Measurements from ENCODE around the gene PTPN1.

Gene PTPN1

DNA sequence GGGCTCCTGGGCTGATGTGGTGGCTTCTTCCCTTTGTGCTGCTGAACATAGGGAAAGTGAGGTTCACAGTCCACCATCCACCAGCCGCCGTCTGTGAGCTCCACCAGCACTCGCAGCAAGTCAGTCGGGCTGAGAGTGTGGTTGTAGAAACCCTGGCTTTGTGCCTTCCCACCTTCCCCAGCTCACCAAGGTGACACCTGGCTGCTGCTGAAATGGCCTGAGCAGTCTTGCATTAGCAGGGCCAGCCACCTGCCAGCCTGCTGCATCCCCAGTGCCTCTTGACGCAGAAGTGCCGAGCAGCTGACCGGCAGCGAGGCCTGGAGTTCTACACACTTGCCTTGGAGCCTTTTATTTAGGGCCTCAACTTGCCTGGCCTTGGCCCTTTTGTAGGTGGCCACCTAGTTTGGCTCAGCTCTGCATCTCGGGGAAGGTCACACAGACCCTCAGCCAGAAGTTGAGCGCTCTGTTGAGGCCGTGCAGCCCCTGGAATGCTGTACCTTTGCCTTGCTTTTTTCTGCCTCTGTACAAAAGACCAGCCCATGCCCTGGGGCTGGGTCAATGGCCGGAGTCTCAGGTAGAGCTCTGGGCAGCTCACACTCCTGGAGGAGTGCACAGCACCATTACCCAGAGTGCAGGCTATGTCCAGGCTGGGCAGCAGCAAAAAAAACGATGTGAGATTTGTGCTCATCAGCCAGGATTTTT lies 76.5 kb downstream of the PTPN1 start:
- no peak for TF ChIP-seq ZFX (IDR thresholded peaks at IDR 0.05; ENCODE audit: borderline replicate concordance)
- TF ChIP-seq, protein P1, sequence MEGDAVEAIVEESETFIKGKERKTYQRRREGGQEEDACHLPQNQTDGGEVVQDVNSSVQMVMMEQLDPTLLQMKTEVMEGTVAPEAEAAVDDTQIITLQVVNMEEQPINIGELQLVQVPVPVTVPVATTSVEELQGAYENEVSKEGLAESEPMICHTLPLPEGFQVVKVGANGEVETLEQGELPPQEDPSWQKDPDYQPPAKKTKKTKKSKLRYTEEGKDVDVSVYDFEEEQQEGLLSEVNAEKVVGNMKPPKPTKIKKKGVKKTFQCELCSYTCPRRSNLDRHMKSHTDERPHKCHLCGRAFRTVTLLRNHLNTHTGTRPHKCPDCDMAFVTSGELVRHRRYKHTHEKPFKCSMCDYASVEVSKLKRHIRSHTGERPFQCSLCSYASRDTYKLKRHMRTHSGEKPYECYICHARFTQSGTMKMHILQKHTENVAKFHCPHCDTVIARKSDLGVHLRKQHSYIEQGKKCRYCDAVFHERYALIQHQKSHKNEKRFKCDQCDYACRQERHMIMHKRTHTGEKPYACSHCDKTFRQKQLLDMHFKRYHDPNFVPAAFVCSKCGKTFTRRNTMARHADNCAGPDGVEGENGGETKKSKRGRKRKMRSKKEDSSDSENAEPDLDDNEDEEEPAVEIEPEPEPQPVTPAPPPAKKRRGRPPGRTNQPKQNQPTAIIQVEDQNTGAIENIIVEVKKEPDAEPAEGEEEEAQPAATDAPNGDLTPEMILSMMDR (IDR thresholded peaks at IDR 0.05), result no peak
- no peak overlapping the region for H3K27ac ChIP-seq

DNA sequence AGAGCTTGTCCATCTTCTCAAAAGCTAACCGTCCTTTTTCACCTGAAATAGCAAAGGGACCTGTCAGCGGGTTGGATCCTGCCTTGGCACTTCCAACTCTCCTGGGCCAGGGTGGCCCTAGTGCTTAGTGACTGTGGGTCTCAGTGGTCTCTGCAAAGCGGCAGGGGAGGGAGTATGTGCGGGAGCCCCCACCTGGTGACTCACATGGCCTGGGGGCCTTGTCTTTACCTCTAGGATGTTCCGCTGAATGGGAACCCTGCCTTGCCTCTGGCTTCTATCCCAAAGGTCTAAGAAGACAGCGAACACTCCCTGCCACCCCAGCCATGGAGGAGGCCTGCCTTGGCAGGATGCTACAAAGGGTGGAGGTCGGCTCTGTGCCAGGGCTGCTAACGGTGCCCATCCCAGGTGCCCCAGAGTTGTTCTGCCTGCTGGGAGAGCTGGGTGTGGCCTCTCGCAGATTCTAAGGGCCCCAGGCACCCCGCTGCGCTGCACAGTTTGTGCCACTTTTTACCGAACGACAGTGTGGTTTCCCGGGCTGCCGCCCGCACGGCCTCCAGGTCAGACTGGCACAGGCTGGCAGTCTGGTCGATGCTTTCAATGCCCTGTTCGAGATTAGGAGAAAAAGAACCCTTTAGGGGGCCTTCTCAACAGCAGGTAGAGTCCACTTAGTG lies 77.2 kb downstream of the PTPN1 start:
- TF ChIP-seq, protein P1 (IDR thresholded peaks at IDR 0.05), result no peak
- TF ChIP-seq ZFX (IDR thresholded peaks at IDR 0.05; ENCODE audit: borderline replicate concordance), result no peak
- H3K27ac ChIP-seq, result no peak overlapping the region

DNA sequence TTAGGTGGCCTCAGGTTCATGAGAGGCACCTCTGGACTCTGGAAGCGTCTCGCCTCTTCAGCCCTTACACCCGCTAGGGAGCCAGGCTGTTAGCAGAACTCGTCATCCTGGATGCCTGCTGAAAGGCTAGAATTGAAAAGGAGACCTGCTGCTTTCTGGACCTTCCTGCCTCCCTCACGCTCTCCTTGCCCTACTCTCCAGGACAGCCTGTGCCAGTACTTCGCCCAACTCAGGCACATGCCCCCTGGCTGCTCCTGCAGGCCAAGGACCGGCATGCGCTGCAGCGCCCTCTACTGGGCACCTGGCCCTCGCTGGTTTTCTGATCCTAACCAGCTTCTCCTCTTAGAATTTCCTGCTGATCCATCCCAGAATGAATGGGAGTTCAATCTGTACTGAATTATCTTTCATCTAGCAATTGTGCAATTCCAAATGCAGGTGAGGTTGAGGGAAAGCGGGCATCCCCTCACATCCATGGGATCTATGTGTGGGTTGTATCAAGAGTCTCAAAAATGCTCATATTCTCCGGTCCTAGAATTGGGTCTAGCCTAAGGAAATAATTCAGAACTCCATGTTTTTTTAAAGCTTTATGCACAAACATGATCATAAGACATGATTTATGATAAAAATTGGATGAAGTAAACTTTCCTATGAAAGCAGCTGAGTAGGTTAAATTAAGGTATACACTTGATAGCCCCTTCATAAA lies 78.0 kb downstream of the PTPN1 start:
- no peak overlapping the region for H3K27ac ChIP-seq
- TF ChIP-seq ZFX (IDR thresholded peaks at IDR 0.05; ENCODE audit: borderline replicate concordance), result no peak
- TF ChIP-seq, protein P1 (IDR thresholded peaks at IDR 0.05), result peak; percentile 97

DNA sequence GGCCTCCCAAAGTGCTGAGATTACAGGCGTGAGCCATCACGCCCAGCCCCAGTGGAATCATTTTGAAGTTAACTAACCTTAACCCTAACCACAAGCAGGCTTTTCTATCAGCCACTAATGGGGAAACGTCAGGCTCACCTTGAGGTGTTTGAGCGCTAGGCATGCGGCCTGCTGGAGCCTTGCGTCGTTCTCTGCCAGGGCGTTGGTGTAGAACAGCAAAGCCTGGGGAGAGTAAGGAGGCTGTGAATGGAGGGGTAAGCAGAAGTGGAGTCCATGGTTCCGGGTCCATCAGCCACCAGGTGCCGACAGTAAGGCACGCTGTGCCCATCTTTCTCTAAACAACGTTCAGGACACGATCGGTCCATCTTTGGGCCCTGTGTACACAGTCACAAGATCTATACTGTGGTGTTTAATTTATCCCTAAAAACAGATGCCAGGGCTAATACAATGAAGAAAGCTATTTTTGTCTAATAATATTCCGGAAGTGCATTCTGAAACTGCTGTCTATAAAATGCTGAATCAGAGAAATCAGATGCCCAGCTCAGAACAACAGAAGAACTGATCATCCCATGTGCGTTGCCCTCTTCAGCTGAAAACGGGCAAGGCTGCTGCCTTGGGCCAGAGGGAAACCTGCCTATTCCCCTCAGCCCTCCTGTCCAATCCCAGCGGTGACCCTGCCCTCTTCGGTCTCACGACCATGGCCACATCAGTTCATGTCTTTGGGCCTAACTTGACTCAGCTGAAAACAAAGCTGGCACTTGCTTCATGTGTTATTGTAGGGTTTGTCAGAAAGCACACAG lies 79.6 kb downstream of the PTPN1 start:
- TF ChIP-seq, protein P1 (IDR thresholded peaks at IDR 0.05), result no peak
- TF ChIP-seq ZFX (IDR thresholded peaks at IDR 0.05; ENCODE audit: borderline replicate concordance), result no peak
- H3K27ac ChIP-seq, result no peak overlapping the region

DNA sequence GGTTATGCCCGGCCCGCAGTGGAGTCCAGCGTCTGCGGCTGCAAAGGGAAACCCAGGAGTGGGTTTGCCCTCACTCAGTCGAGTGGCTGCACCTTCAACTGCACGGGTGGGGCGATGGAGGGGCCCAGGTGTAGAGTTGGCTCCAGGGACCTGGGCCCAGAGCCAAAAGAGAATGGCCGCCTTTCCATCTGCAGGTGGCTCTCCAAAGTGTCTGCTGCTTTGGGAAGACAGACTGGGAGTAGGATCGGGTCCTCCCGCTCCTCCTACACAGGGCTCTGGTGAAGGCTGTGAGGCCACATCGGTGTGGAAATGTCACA lies 80.1 kb downstream of the PTPN1 start:
- no peak overlapping the region for H3K27ac ChIP-seq
- TF ChIP-seq, protein P1 (IDR thresholded peaks at IDR 0.05), result no peak
- TF ChIP-seq ZFX (IDR thresholded peaks at IDR 0.05; ENCODE audit: borderline replicate concordance), result no peak

DNA sequence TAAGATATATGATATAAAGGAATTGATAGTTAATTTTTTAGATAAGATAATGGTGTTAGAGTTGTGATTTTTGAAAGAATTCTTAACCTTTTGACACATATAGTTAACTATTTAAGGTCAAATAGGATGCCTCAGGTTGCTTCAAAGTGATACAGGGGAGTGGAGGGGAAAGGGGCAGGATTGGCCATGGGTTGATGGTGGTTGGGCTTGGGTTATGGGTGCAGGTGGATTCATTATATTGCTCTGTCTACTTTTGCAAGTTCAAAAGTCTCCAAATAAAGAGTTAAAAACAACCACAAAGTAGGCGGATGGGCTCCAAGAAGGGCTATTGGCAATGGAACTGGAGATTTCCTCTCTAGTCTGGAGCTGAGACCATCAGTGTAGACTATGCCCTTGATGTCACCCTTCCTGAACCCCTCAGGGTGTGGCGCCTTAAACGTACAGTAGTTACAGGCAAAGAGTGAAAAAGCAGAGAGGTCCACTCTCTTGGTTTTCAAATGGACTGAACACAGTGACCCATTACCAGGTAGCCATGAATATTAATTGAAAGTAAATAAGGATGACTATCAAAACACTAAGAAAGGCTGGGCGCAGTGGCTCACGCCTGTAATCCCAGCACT lies 81.2 kb downstream of the PTPN1 start:
- H3K27ac ChIP-seq, result no peak overlapping the region
- no peak for TF ChIP-seq ZFX (IDR thresholded peaks at IDR 0.05; ENCODE audit: borderline replicate concordance)
- TF ChIP-seq, protein P1 (IDR thresholded peaks at IDR 0.05), result no peak

All from 22Rv1 (cell line).